Spleen (tissue), 7 donors: ENCODE data around the gene DLX6.

Source experiments
- POLR2A ChIP-seq, 3 donors: fragments of 450-650 bp; IDR thresholded peaks; one replicate each; pipeline ENCODE4 v1.5.1; 2017; ENCODE audit warnings: antibody characterized with exemption in 3 of 3, mild to moderate bottlenecking in 1 of 3
- TF ChIP-seq, protein P1 (sequence below), 11 experiments: fragments of 200-600 bp in 7 of 11; fragments of 450-650 bp in 4 of 11; sonication (generic) in 4 of 11; IDR thresholded peaks in 8 of 11; conservative IDR thresholded peaks in 3 of 11; 1 replicate in 7 of 11; 2 replicates in 4 of 11; pipeline versions ENCODE4 v1.4.0 to v1.8.0; 2016 to 2021; ENCODE audit warnings: antibody characterized with exemption in 11 of 11, inconsistent platforms in 4 of 11, mild to moderate bottlenecking in 1 of 11
- donor health status: DM: no; HTN: no; CAD: no; lungs with moderate emphysema.
- donor health status: DM: no; HTN: no; CAD: no.
- donor health status: DM: no; HTN: no; CAD: no.

DNA sequence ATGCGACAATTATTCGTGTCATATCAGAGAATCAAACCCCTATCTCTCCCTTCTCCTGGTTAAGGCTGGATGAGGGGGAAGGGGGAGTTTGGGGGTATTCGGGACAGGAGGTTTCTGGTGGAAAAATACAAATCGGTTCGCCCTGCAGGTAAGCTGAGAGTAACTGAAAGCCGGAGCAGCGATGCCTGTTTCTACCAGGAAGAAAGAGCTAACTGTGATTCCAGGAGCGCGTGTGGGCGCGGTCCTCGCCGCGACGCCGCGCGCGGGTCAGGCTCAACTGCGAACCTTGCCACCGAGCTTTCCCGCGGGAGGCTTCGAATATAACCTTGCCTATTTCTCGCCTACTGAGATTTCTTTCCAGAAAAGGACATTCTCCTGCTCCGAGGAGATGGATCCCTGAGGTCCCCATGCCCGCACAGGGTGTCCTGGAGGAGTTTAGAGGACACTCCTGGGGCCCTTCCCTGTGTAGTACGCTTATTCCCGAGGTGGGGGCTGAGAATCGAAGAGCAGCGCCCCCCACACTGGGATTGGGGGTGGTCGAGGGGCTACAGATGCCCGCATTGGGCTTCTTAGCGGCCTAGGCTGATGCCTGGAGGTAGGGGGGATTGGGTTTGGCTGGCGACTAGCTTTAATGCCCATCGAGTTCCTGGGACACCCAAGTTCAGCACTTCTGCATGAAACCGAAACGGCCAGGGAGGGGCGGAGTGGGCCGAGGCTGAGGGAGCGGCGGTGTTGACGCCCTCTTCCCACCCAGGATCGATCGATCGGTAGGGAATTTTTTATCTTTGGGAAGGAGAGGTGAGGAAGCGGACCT is 13.0 kb upstream of the DLX6 start:
- TF ChIP-seq, protein P1, sequence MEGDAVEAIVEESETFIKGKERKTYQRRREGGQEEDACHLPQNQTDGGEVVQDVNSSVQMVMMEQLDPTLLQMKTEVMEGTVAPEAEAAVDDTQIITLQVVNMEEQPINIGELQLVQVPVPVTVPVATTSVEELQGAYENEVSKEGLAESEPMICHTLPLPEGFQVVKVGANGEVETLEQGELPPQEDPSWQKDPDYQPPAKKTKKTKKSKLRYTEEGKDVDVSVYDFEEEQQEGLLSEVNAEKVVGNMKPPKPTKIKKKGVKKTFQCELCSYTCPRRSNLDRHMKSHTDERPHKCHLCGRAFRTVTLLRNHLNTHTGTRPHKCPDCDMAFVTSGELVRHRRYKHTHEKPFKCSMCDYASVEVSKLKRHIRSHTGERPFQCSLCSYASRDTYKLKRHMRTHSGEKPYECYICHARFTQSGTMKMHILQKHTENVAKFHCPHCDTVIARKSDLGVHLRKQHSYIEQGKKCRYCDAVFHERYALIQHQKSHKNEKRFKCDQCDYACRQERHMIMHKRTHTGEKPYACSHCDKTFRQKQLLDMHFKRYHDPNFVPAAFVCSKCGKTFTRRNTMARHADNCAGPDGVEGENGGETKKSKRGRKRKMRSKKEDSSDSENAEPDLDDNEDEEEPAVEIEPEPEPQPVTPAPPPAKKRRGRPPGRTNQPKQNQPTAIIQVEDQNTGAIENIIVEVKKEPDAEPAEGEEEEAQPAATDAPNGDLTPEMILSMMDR (IDR thresholded peaks at IDR 0.05 in 8 of 11, conservative IDR thresholded peaks at IDR 0.05 in 3 of 11), result no peak
- no peak for TF ChIP-seq POLR2A (IDR thresholded peaks at IDR 0.05)
